Activated CD4-positive, alpha-beta memory T cell treated with anti-CD3 and anti-CD28 coated beads for 36 hours (primary cell): ENCODE data around the gene ITGAV. TPM values are rescaled to one million over a fixed set of nuclear protein-coding genes. Genes with fewer than 3 reads are reported as not detected.

Source experiments
- CTCF ChIA-PET: fragments of 350-600 bp; sonication (Branson Sonifier 250); formaldehyde crosslinking; loops from one replicate; lab custom pipeline; 2021; ENCODE audit warnings: antibody characterized with exemption, inconsistent platforms; lab: Charles Lee
- POLR2A ChIA-PET: fragments of 350-600 bp; sonication (Branson Sonifier 250); formaldehyde crosslinking; loops from one replicate; lab custom pipeline; 2021; ENCODE audit warnings: antibody characterized with exemption; lab: Charles Lee
- DNase-seq: peaks from one replicate; pipeline ENCODE4 v3.0.0-alpha.2; 2020
- H3K27ac Mint-ChIP-seq: one replicate; pipeline ENCODE4 v1.8.0; 2021; ENCODE audit warnings: mixed read lengths
- H3K27me3 Mint-ChIP-seq: one replicate; pipeline ENCODE4 v1.8.0; 2021; ENCODE audit warnings: mixed read lengths
- H3K36me3 Mint-ChIP-seq: one replicate; pipeline ENCODE4 v1.8.0; 2021; ENCODE audit warnings: mixed read lengths
- H3K4me1 Mint-ChIP-seq: one replicate; pipeline ENCODE4 v1.8.0; 2021; ENCODE audit warnings: low read depth, mixed read lengths
- H3K4me3 Mint-ChIP-seq: one replicate; pipeline ENCODE4 v1.8.0; 2021; ENCODE audit warnings: mild to moderate bottlenecking, mixed read lengths
- H3K9me3 Mint-ChIP-seq: one replicate; pipeline ENCODE4 v1.8.0; 2021; ENCODE audit warnings: mixed read lengths
- intact Hi-C: fragments of 100-400 bp; cut with micrococcal nuclease; formaldehyde crosslinking; loops from one replicate; pipeline ENCODE4 v1.15.1; 2023
- total RNA-seq, 2 experiments: library from RNA; stranded (reverse); gene quantifications; one replicate each; pipeline ENCODE4 v1.2.3, GENCODE V29; 2021

The ITGAV gene
- total RNA-seq, 2 experiments from 2014 or later: 8.9 to 9.9 TPM

DNA sequence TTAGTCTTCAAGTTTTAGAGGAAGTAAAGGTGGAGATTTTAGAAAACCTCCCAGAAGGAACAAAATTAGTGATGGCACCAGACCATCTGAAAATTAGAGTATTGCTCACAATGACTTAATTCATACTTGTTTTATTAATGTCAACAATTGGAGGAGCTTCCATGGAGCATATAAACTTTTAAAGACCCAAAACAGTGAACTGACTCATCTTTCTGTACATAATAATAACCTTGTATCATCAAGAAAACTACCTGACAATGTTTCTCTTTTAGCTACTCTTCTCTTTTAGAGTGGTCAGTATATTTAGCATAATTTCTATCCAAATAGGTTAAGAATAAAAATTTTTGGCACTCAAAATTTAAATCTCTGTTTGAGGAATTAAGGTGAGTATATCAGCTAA is 7.2 kb upstream of the ITGAV start:
- ChIA-PET CTCF (no interaction called here), POLR2A (no interaction called here)
- intact Hi-C loops: no loop called here
- Mint-ChIP-seq H3K27me3 (peaks cover 3% of the 10 kb centered on the region), H3K36me3 (no peaks in the 10 kb centered on the region), H3K9me3 (no peaks in the 10 kb centered on the region), H3K27ac (no peak overlapping the region), H3K4me1 (no peaks in the 10 kb centered on the region), H3K4me3 (no peak overlapping the region)
- DNase-seq: no peak

- peaks cover 3% of the 10 kb centered on the region for H3K27me3 Mint-ChIP-seq
- intact Hi-C loops: no loop called here
- no peak overlapping the region for H3K4me3 Mint-ChIP-seq
- DNase-seq: no peak
- no peaks in the 10 kb centered on the region for H3K9me3 Mint-ChIP-seq
- peaks cover 2% of the 10 kb centered on the region for H3K4me1 Mint-ChIP-seq
- H3K27ac Mint-ChIP-seq: no peak overlapping the region
- POLR2A ChIA-PET: no interaction called here
- no peaks in the 10 kb centered on the region for H3K36me3 Mint-ChIP-seq
- CTCF ChIA-PET: no interaction called here
These were observed 5.8 kb upstream of the ITGAV start for GRCh38 chr2:186584053-186584452.

DNA sequence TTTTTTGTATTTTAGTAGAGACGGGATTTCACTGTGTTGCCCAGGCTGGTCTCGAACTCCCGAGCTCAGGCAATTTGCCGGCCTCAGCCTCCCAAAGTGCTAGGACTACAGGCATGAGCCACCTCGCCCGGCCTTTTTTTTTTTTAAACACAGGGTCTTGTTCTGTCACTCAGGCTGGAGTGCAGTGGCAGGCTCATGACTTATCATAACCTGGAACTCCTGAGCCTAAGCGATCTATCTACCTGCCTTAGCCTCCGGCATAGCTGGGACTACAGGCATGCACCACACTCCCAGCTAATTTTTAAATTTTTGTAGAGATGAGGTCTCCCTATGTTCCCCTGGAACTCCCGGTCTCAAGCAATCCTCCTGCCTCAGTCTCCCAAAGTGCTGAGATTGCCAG is 1.4 kb upstream of the ITGAV start:
- DNase-seq: no peak
- peaks cover 24% of the 10 kb centered on the region for H3K4me1 Mint-ChIP-seq
- no peak overlapping the region for H3K27ac Mint-ChIP-seq
- intact Hi-C loops: loop anchor here (2.0 kb wide), 1 partner anchor 14 kb away; no protein-coding TSS in a partner anchor
- H3K27me3 Mint-ChIP-seq: peaks cover 3% of the 10 kb centered on the region
- ChIA-PET CTCF (no interaction called here), POLR2A (no interaction called here)
- H3K4me3 Mint-ChIP-seq: no peak overlapping the region
- H3K36me3 Mint-ChIP-seq: no peaks in the 10 kb centered on the region
- H3K9me3 Mint-ChIP-seq: no peaks in the 10 kb centered on the region

DNA sequence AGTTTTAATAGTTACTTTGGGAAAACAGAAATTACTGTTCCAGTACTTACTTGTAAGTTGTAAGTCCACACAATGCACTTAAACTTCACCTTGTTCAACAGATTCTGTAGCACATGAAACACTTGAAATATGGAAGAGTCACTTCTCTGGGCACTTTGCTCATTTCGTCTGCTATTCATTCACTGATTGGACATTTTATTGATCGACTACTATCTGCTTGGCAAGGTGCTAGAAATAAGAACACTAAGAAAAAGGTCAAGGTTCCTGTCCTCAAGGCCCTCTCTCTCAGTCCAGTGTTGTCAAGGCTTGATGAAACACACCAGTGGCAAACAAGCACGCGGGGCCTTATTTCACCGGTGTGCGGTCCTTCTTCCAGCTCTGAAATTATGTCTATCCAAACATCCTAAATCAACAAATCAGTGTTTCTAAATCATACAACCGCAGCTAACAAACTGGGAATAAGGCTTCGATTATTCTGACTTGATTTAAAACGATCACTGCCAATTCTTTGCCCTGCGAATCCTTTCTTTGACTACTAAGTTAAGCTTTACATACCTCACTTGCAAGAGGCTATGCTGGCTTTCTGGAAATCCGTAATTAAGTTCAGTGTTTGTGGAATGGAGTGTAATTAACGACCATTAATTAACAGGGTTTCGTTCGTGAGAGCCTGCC is 780 bp upstream of the ITGAV start:
- Mint-ChIP-seq H3K27ac (peak overlapping the region; percentile 80), H3K27me3 (peaks cover 3% of the 10 kb centered on the region), H3K36me3 (no peaks in the 10 kb centered on the region), H3K4me1 (peaks cover 29% of the 10 kb centered on the region), H3K4me3 (peak overlapping the region; percentile 76), H3K9me3 (no peaks in the 10 kb centered on the region)
- ChIA-PET CTCF (interaction anchor here (1.1 to 1.9 kb wide), 5 partner anchors 24 to 100 kb away, joined by 3 to 13 read pairs (median 4); no protein-coding TSS in a partner anchor), POLR2A (interaction anchor here (0.7 to 2.2 kb wide), 6 partner anchors 14 to 103 kb away, joined by 3 to 26 read pairs (median 4); partner anchors contain the start of gene ZC3H15)
- intact Hi-C loops: loop anchor here (1.0 to 2.0 kb wide), 2 partner anchors 14 to 103 kb away; partner anchors contain the start of gene ZC3H15
- no peak for DNase-seq

DNA sequence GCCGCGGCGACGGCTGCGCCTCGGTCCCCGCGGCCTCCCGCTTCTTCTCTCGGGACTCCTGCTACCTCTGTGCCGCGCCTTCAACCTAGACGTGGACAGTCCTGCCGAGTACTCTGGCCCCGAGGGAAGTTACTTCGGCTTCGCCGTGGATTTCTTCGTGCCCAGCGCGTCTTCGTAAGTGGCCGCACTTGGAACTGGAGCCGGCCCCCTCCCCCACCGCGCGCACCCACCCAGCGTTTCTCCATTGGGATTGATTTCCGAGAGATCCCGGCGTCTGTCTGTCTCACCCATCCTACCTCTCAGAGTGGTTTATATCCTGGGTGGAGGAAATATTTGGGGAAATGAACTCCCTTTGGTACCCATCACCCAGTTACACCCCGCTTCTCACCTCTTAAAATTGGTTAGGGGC is 498 bp downstream of the ITGAV start:
- no peaks in the 10 kb centered on the region for H3K9me3 Mint-ChIP-seq
- peak overlapping the region; percentile 76 for H3K4me3 Mint-ChIP-seq
- DNase-seq: no peak
- H3K4me1 Mint-ChIP-seq: peaks cover 35% of the 10 kb centered on the region
- H3K36me3 Mint-ChIP-seq: no peaks in the 10 kb centered on the region
- peak overlapping the region; percentile 39 for H3K27ac Mint-ChIP-seq
- H3K27me3 Mint-ChIP-seq: peaks cover under 1% of the 10 kb centered on the region
- ChIA-PET POLR2A (interaction anchor here (0.5 to 2.2 kb wide), 6 partner anchors 11 to 105 kb away, joined by 3 to 26 read pairs (median 4); partner anchors contain the start of gene ZC3H15), CTCF (interaction anchor here (1.1 to 1.9 kb wide), 4 partner anchors 51 to 102 kb away, joined by 3 to 13 read pairs (median 8); no protein-coding TSS in a partner anchor)
- intact Hi-C loops: loop anchor here (1.0 to 5.0 kb wide), 2 partner anchors 51 to 102 kb away; partner anchors contain the start of gene FAM171B

- Mint-ChIP-seq H3K27me3 (no peaks in the 10 kb centered on the region), H3K4me1 (peaks cover 37% of the 10 kb centered on the region), H3K36me3 (no peaks in the 10 kb centered on the region), H3K9me3 (no peaks in the 10 kb centered on the region), H3K4me3 (peak overlapping the region; percentile 76), H3K27ac (peak overlapping the region; percentile 39)
- peak; percentile 29 for DNase-seq
- POLR2A ChIA-PET: interaction anchor here (1.5 to 2.2 kb wide), 2 partner anchors 18 to 50 kb away, joined by 4 to 12 read pairs; no protein-coding TSS in a partner anchor
- intact Hi-C loops: loop anchor here (1.0 to 5.0 kb wide), 2 partner anchors 50 to 101 kb away; partner anchors contain the start of gene FAM171B
- CTCF ChIA-PET: interaction anchor here (1.9 kb wide), 1 partner anchor 50 kb away, joined by 12 read pairs; no protein-coding TSS in a partner anchor
These were observed 1.1 kb downstream of the ITGAV start for GRCh38 chr2:186590759-186591505.

DNA sequence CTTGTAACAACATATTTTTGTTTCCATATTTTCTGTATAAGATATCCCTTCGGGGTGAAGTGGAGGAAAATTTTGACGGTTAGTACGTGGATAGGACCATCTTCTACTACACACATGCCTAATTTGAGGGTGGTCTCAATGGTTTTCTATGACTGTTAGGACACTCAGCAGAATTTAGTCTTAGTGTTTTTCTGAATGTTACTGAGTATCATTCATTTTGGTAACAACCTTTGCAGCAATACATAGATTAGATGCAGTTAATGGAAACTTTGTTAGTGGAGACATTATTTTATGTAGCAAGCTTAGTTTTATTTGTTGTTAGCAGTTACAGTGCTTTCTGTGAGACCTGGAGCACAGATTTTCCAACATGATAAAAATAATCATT is 1.6 kb downstream of the ITGAV start:
- peak overlapping the region; percentile 76 for H3K4me3 Mint-ChIP-seq
- ChIA-PET POLR2A (no interaction called here), CTCF (no interaction called here)
- no peak overlapping the region for H3K27ac Mint-ChIP-seq
- no peak for DNase-seq
- peaks cover 37% of the 10 kb centered on the region for H3K4me1 Mint-ChIP-seq
- no peaks in the 10 kb centered on the region for H3K36me3 Mint-ChIP-seq
- intact Hi-C loops: loop anchor here (5.0 kb wide), 1 partner anchor 101 kb away; the partner anchor contains the start of gene FAM171B
- H3K27me3 Mint-ChIP-seq: no peaks in the 10 kb centered on the region
- H3K9me3 Mint-ChIP-seq: no peaks in the 10 kb centered on the region

- CTCF ChIA-PET: no interaction called here
- no peaks in the 10 kb centered on the region for H3K36me3 Mint-ChIP-seq
- DNase-seq: no peak
- intact Hi-C loops: loop anchor here (5.0 kb wide), 1 partner anchor 100 kb away; the partner anchor contains the start of gene FAM171B
- no peak overlapping the region for H3K4me3 Mint-ChIP-seq
- H3K9me3 Mint-ChIP-seq: no peaks in the 10 kb centered on the region
- H3K4me1 Mint-ChIP-seq: peaks cover 37% of the 10 kb centered on the region
- H3K27ac Mint-ChIP-seq: no peak overlapping the region
- no peaks in the 10 kb centered on the region for H3K27me3 Mint-ChIP-seq
- POLR2A ChIA-PET: no interaction called here
These were observed 2.5 kb downstream of the ITGAV start for GRCh38 chr2:186592137-186592875.

- Mint-ChIP-seq H3K9me3 (no peaks in the 10 kb centered on the region), H3K27ac (no peak overlapping the region), H3K27me3 (no peaks in the 10 kb centered on the region), H3K36me3 (no peaks in the 10 kb centered on the region), H3K4me1 (peaks cover 37% of the 10 kb centered on the region), H3K4me3 (no peak overlapping the region)
- no peak for DNase-seq
- intact Hi-C loops: loop anchor here (5.0 kb wide), 1 partner anchor 99 kb away; the partner anchor contains the start of gene FAM171B
- ChIA-PET CTCF (no interaction called here), POLR2A (no interaction called here)
These were observed 3.7 kb downstream of the ITGAV start for GRCh38 chr2:186593523-186593922.

DNA sequence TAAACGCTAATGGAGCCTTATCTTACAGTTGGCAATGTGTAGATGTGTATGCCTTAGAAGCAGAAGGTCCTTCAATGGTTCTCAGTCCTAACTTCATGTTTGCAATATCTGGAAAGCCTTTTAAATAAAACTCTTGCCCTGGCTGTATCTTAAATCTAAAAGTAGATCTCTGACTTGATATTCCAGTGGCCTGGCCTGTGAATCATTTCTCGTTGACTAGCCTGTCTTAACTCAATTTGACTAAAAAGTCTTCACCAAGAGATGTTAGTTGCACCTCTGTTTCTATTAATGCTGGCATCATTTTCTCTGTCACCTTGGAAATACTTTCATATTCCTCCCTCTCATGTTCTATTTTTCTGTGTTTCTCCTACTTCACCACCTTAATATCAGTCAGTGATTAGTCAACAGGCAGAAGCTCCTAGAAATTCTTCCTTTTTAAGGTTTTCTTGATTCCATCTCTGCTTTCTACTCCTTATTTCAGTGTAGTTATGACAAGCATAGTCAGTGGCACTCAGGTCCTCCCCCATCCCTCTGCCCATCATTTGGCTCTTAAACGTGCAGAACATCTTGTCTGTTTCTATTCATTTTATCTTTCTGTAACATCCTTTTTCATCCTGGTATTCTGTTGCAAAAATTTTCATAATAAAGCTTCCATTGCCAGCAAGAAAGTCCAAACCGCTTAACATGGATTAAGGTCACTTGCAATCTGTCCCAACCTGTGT is 4.3 kb downstream of the ITGAV start:
- H3K9me3 Mint-ChIP-seq: no peaks in the 10 kb centered on the region
- POLR2A ChIA-PET: no interaction called here
- no peaks in the 10 kb centered on the region for H3K27me3 Mint-ChIP-seq
- H3K4me1 Mint-ChIP-seq: peaks cover 34% of the 10 kb centered on the region
- H3K36me3 Mint-ChIP-seq: no peaks in the 10 kb centered on the region
- intact Hi-C loops: loop anchor here (5.0 kb wide), 1 partner anchor 98 kb away; the partner anchor contains the start of gene FAM171B
- CTCF ChIA-PET: no interaction called here
- no peak overlapping the region for H3K4me3 Mint-ChIP-seq
- no peak for DNase-seq
- H3K27ac Mint-ChIP-seq: no peak overlapping the region

DNA sequence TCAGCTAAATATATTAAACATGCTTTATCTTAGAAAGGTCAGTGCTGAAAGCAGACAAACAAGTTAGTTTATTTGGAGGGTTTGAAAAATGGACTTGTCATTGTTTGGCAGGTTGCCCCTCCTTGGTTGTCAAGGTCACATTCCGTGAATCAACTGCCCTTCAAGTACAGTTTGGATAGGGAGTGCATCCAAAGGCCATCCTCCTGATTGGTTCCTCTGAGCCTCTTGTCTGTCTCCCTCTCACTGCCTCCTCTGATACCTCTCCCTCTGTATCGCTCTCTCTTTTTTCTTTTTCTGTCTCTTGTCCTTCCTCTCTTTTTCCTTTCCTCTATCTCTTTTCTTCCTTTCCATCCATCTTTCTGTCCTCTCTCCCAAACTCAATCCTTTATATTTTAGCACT is 5.4 kb downstream of the ITGAV start:
- Mint-ChIP-seq H3K36me3 (no peaks in the 10 kb centered on the region), H3K4me3 (no peak overlapping the region), H3K27me3 (no peaks in the 10 kb centered on the region), H3K27ac (no peak overlapping the region), H3K4me1 (peaks cover 31% of the 10 kb centered on the region), H3K9me3 (no peaks in the 10 kb centered on the region)
- CTCF ChIA-PET: no interaction called here
- intact Hi-C loops: no loop called here
- no peak for DNase-seq
- POLR2A ChIA-PET: no interaction called here
